RWPE2 (cell line): ENCODE data around the gene ASTN2.

ENCODE experiments used
- ATAC-seq: fragments of 200-7000 bp; cut with Tn5 transposase; 3 replicates; pipeline ENCODE4 v1.9.1; 2021; ENCODE audit warnings: low read depth
- DNase-seq: peaks from one replicate; pipeline ENCODE4 v3.0.0-alpha.2; 2020; ENCODE audit warnings: low spot score
- H3K27ac ChIP-seq: fragments of 450-650 bp; 2 replicates; pipeline ENCODE4 v1.5.1; 2017; ENCODE audit warnings: mild to moderate bottlenecking; ENCODE audit not compliant: poor library complexity, severe bottlenecking
- H3K27me3 ChIP-seq: fragments of 250-450 bp; sonication (Bioruptor Pico); 2 replicates; pipeline ENCODE4 v1.5.1; 2021; ENCODE audit warnings: mild to moderate bottlenecking, moderate library complexity; ENCODE audit not compliant: insufficient read depth, poor library complexity, severe bottlenecking
- H3K36me3 ChIP-seq: fragments of 250-450 bp; sonication (Bioruptor Pico); 2 replicates; pipeline ENCODE4 v1.5.1; 2020; ENCODE audit warnings: low read depth, mild to moderate bottlenecking, moderate library complexity
- H3K4me1 ChIP-seq: fragments of 250-450 bp; sonication (Bioruptor Pico); 2 replicates; pipeline ENCODE4 v1.5.1; 2021; ENCODE audit warnings: mild to moderate bottlenecking, moderate library complexity; ENCODE audit not compliant: insufficient read depth, poor library complexity, severe bottlenecking
- H3K4me3 ChIP-seq: fragments of 250-450 bp; sonication (Bioruptor Pico); 2 replicates; pipeline ENCODE4 v1.5.1; 2021; ENCODE audit warnings: mild to moderate bottlenecking, moderate library complexity; ENCODE audit not compliant: severe bottlenecking
- H3K9me3 ChIP-seq: fragments of 250-450 bp; sonication (Bioruptor Pico); 2 replicates; pipeline ENCODE4 v1.5.1; 2021; ENCODE audit warnings: mild to moderate bottlenecking, moderate library complexity; ENCODE audit not compliant: severe bottlenecking
- CTCF ChIP-seq: fragments of 450-650 bp; IDR thresholded peaks from one replicate; pipeline ENCODE4 v1.5.1; 2017; ENCODE audit warnings: mild to moderate bottlenecking, moderate library complexity; ENCODE audit not compliant: poor library complexity, severe bottlenecking

Gene ASTN2

GRCh38 chr9:117233016-117233415, 181.8 kb downstream of the ASTN2 start:
- Histone ChIP-seq H3K4me1 (no peaks in the 10 kb centered on the region), H3K27ac (no peak overlapping the region), H3K4me3 (no peak overlapping the region), H3K36me3 (no peaks in the 10 kb centered on the region), H3K9me3 (no peaks in the 10 kb centered on the region), H3K27me3 (no peaks in the 10 kb centered on the region)
- DNase-seq: no peak
- TF ChIP-seq CTCF: no peak
- ATAC-seq: no peak

GRCh38 chr9:117232281-117232680, 182.6 kb downstream of the ASTN2 start:
- H3K4me3 ChIP-seq: no peak overlapping the region

GRCh38 chr9:117231012-117231411, 183.8 kb downstream of the ASTN2 start:
- H3K4me3 ChIP-seq: no peak overlapping the region
- H3K4me1 ChIP-seq: no peaks in the 10 kb centered on the region
- no peak for ATAC-seq
- no peaks in the 10 kb centered on the region for H3K27me3 ChIP-seq
- no peak for DNase-seq
- no peak overlapping the region for H3K27ac ChIP-seq
- H3K9me3 ChIP-seq: no peaks in the 10 kb centered on the region
- H3K36me3 ChIP-seq: no peaks in the 10 kb centered on the region
- no peak for TF ChIP-seq CTCF

More at GRCh38 chr9:117232281-117232680, 182.6 kb downstream of the ASTN2 start:
- TF ChIP-seq CTCF: no peak
- Histone ChIP-seq H3K9me3 (no peaks in the 10 kb centered on the region), H3K27ac (no peak overlapping the region), H3K4me1 (no peaks in the 10 kb centered on the region), H3K36me3 (no peaks in the 10 kb centered on the region), H3K27me3 (no peaks in the 10 kb centered on the region)
- ATAC-seq: no peak
- DNase-seq: no peak

- no peak for TF ChIP-seq CTCF
- no peak overlapping the region for H3K27ac ChIP-seq
- no peaks in the 10 kb centered on the region for H3K36me3 ChIP-seq
- H3K27me3 ChIP-seq: no peaks in the 10 kb centered on the region
- peak; percentile 25; the same call in 2 of the 3 replicates for ATAC-seq
- H3K4me1 ChIP-seq: no peaks in the 10 kb centered on the region
- no peaks in the 10 kb centered on the region for H3K9me3 ChIP-seq
- H3K4me3 ChIP-seq: no peak overlapping the region
- no peak for DNase-seq
Measured at GRCh38 chr9:117224695-117225094, 190.2 kb downstream of the ASTN2 start.

GRCh38 chr9:117218951-117219350, 195.9 kb downstream of the ASTN2 start:
- Histone ChIP-seq H3K27ac (no peak overlapping the region), H3K4me3 (no peak overlapping the region), H3K27me3 (no peaks in the 10 kb centered on the region), H3K36me3 (no peaks in the 10 kb centered on the region), H3K9me3 (no peaks in the 10 kb centered on the region), H3K4me1 (no peaks in the 10 kb centered on the region)
- ATAC-seq (peak; percentile 57; the same call in 1 of the 3 replicates), DNase-seq (no peak)
- TF ChIP-seq CTCF: no peak
